NB4 (cell line): Measurements from ENCODE around the gene OR5AN1.

Experiments
- DNase-seq: peaks from one replicate; pipeline ENCODE4 v3.0.0; 2010; ENCODE audit warnings: low read depth
- H3K4me3 ChIP-seq: one replicate; pipeline ENCODE4 v1.5.1; 2011; ENCODE audit warnings: mild to moderate bottlenecking, low read depth, low read length, moderate library complexity
- MYC ChIP-seq: IDR thresholded peaks from 2 replicates; pipeline ENCODE4 v1.6.1; 2011; ENCODE audit warnings: low read depth, low read length
- POLR2A ChIP-seq: IDR thresholded peaks from 2 replicates; pipeline ENCODE4 v1.6.1; 2011; ENCODE audit warnings: mild to moderate bottlenecking; ENCODE audit not compliant: insufficient read length; ENCODE audit errors: extremely low read depth
- TF ChIP-seq, protein P1 (sequence below): IDR thresholded peaks from 2 replicates; pipeline ENCODE4 v1.6.1; 2011; ENCODE audit warnings: low read depth, low read length
- TF ChIP-seq, protein P2 (sequence below): IDR thresholded peaks from one replicate; pipeline ENCODE4 v1.5.1; 2012; ENCODE audit warnings: low read depth, low read length

OR5AN1 gene

DNA sequence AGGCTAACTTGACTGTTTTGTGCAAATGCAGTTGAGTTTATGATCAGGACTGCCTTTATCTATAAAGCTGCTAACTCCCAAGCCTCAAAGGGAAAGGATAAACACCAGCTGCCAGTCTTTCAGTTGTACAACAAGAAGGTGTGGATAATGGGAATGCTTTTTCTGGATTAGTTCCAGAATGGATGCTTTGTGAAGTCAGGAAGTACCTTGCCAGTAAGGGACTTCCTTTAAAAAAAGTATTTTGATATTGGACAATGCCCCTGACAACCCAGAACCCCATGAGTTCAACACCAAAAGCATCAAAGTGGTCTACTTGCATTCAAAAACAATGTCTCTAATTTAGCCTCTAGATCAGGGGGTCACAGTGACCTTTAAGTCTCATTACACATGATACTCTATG is 35.5 kb downstream of the OR5AN1 start:
- no peak for DNase-seq
- TF ChIP-seq MYC (no peak), POLR2A (no peak)
- TF ChIP-seq, protein P1, sequence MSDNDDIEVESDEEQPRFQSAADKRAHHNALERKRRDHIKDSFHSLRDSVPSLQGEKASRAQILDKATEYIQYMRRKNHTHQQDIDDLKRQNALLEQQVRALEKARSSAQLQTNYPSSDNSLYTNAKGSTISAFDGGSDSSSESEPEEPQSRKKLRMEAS, result no peak
- TF ChIP-seq, protein P2, sequence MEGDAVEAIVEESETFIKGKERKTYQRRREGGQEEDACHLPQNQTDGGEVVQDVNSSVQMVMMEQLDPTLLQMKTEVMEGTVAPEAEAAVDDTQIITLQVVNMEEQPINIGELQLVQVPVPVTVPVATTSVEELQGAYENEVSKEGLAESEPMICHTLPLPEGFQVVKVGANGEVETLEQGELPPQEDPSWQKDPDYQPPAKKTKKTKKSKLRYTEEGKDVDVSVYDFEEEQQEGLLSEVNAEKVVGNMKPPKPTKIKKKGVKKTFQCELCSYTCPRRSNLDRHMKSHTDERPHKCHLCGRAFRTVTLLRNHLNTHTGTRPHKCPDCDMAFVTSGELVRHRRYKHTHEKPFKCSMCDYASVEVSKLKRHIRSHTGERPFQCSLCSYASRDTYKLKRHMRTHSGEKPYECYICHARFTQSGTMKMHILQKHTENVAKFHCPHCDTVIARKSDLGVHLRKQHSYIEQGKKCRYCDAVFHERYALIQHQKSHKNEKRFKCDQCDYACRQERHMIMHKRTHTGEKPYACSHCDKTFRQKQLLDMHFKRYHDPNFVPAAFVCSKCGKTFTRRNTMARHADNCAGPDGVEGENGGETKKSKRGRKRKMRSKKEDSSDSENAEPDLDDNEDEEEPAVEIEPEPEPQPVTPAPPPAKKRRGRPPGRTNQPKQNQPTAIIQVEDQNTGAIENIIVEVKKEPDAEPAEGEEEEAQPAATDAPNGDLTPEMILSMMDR, result no peak
- H3K4me3 ChIP-seq, result no peak overlapping the region

DNA sequence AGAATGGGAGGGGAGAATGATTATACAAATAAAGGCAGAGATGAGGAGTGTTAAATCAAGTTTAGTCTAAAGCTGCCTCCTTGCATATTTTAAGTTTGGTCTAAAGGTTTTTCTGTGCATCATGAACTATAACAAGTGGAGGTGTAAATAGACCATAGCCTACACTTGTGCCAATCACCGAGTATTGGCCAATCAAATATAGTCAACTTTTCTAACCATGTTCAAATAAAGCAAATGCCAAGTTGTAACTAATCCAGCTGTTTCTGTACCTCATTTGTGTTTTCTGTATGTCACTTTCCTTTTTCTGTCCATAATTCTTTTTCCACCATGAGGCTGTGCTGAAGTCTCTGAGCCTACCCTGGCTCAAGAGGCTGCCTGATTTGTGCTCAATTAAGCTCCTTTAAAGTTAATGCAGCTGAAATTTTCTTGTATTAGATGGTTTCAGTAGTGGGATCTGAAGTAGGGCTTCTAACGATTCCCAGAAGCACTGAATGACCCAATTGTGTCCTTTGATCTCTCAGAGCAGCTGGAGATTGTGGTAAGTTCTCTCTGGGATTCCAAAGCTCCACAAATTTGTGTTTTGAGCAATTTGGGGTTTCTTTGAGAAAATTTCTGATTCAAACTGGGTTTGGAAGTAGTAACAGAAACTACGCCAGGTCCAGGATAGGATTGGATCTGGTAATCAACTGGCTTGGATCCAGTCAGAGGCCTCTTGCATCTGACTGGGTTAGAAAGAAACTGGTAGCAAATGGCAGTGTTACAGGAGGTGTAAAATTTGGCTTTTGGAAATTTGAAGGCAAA is 42.0 kb downstream of the OR5AN1 start:
- TF ChIP-seq, protein P2, result no peak
- no peak for TF ChIP-seq MYC
- no peak for TF ChIP-seq POLR2A
- TF ChIP-seq, protein P1, result no peak
- H3K4me3 ChIP-seq, result no peak overlapping the region
- no peak for DNase-seq

DNA sequence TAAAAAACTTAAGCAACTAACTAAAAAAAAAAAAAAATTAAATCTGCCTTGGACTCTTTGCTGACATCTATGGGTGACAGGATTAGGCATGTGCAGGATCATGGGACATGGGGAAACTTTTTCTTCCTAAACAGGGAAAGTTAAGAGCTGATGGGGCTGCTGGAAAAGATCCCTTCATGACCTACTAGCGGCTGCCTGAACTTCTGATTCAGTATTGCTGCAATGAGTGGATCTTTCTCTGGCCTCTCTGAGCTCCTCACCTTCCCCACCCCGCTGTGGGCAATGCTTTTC is 42.5 kb downstream of the OR5AN1 start:
- no peak overlapping the region for H3K4me3 ChIP-seq
- no peak for DNase-seq

DNA sequence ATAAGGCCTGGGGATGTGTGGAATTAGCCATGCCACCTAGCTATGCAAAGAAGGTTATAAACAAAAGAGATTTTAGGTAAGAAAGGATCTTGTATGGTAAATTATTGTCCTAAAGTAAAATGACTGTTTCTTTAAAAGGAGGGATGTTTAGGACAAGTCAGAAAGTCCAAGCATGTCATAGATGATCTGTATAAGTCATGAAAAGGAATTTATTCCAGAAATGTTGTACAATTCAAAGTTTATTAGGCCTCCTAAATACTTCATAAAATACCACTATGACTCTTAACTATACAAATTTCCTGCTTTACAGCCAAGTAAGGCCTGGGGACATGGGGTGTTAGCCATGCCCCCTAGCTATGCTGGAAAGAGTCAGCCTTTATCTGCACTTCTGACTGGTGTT is 44.9 kb downstream of the OR5AN1 start:
- TF ChIP-seq POLR2A (no peak), MYC (no peak)
- TF ChIP-seq, protein P2, result no peak
- TF ChIP-seq, protein P1, result no peak
- DNase-seq, result no peak
- no peak overlapping the region for H3K4me3 ChIP-seq

More for the DNA sequence above, 42.5 kb downstream of the OR5AN1 start:
- TF ChIP-seq, protein P2, result no peak
- TF ChIP-seq POLR2A (no peak), MYC (no peak)
- TF ChIP-seq, protein P1, result no peak

DNA sequence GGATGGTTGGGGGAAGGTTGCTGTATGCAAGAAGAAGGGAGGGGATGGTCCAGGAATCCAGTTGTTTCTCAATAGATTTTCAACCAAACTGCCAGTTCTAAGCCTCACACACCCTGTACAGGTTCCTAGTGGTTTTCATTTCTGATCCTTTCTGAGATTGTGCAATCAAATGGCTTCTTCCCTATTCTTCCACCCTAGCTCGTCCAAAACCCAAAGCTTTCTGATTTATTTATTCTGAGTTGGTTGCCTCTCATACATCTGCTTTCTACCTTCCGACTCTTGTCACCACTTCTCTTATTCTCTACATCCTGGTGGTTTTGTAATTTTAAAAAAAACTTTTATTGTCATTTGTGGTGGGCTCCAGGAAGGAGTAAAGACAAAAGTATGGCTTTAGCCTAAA is 55.0 kb downstream of the OR5AN1 start:
- H3K4me3 ChIP-seq, result no peak overlapping the region
- DNase-seq, result peak; percentile 50
- TF ChIP-seq MYC, result no peak
- TF ChIP-seq POLR2A, result no peak
- TF ChIP-seq, protein P1, result no peak

DNA sequence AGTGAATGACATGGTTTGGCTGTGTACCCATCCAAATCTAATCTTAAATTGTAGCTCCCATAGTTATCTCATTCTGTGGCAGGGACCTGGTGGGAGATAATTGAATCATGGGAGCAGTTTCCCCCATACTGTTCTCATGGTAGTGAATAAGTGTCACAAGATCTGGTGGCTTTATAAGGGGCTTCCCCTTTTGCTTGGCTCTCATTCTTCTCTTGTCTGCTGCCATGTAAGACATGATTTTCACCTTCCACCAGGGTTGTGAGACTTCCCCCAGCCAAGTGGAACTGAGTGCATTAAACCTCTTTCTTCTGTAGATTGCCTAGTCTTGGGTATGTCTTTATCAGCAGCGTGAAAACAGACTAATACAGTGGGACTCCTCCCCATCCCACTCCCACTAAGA is 56.4 kb downstream of the OR5AN1 start:
- H3K4me3 ChIP-seq, result no peak overlapping the region

More for the DNA sequence above, 56.4 kb downstream of the OR5AN1 start:
- TF ChIP-seq, protein P1, result no peak
- TF ChIP-seq, protein P2, result no peak
- TF ChIP-seq MYC (no peak), POLR2A (no peak)
- DNase-seq, result peak; percentile 5
